Measurements from ENCODE around the gene GRB2. TPM values are rescaled to one million over a fixed set of nuclear protein-coding genes. Genes with fewer than 3 reads are reported as not detected.

GRB2 gene
- total RNA-seq, 2 experiments from 2014 or later, result 244 to 308 TPM

GRCh38 chr17:75289115-75289831, 116.2 kb downstream of the GRB2 start, which contains the start of gene SLC25A19:
TSS of gene SLC25A19 (minus strand) at chr17:75289433. CDS start at chr17:75286764, 2,669 bp downstream.
- H3K4me3 ChIP-seq (ENCODE audit: low read depth, low read length, poor library complexity, severe bottlenecking), result peak within 1 kb of the TSS; percentile 86
- ChIA-PET POLR2A (interaction anchor here (0.6 to 6.2 kb wide), 38 partner anchors 8 to 237 kb away, joined by 3 to 91 read pairs (median 4); partner anchors contain the start of genes GGA3, GRB2, MIF4GD and MRPS7), CTCF (ENCODE audit: unreplicated experiment) (interaction anchor here (0.6 to 1.4 kb wide), 17 partner anchors 14 to 123 kb away, joined by 3 to 20 read pairs (median 4); partner anchors contain the start of genes MIF4GD and MRPS7)
- TF ChIP-seq EZH2phosphoT487 (IDR thresholded peaks at IDR 0.05; ENCODE audit: borderline replicate concordance, low read depth, low read length), result no peak
- TF ChIP-seq CTCF (conservative IDR thresholded peaks at IDR 0.05; ENCODE audit: low read length), result peak; percentile 69
- peak within 1 kb of the TSS; percentile 80 for H3K27ac ChIP-seq (ENCODE audit: low read depth, low read length, poor library complexity, severe bottlenecking)
- peak within 1 kb of the TSS; percentile 61; the same call in 1 of the 2 replicates for H2AFZ ChIP-seq (ENCODE audit: low read length)
- no peaks in the 10 kb centered on the region for H3K9me2 ChIP-seq (ENCODE audit: insufficient read depth, low read length)
- peaks cover 12% of the 10 kb centered on the region; the same call in 1 of the 2 replicates for H4K20me1 ChIP-seq (ENCODE audit: insufficient read depth, low read length)
- peak within 1 kb of the TSS; percentile 100 for H3K4me2 ChIP-seq (ENCODE audit: low read length)
- H3K9me3 ChIP-seq (ENCODE audit: low read length), result no peaks in the 10 kb centered on the region
- H3K36me3 ChIP-seq (ENCODE audit: insufficient read depth, low read length), result peaks cover 39% of the 10 kb centered on the region
- DNase-seq (ENCODE audit: low spot score), result peak; percentile 100
- H3K4me1 ChIP-seq (ENCODE audit: insufficient read depth, low read length, poor library complexity, severe bottlenecking), result peaks cover 52% of the 10 kb centered on the region
- intact Hi-C loops (cut with micrococcal nuclease; ENCODE audit: unreplicated experiment), result loop anchor here (1.0 to 5.0 kb wide), 5 partner anchors 18 to 228 kb away; partner anchors contain the start of genes CASKIN2, MIF4GD and TSEN54
- no TSS peak for BruUV-seq (replicated peaks)
- H3K79me2 ChIP-seq (ENCODE audit: insufficient read depth, low read depth, low read length), result peaks cover 39% of the 10 kb centered on the region

- H3K4me1 ChIP-seq (ENCODE audit: insufficient read depth, low read length, poor library complexity, severe bottlenecking), result peaks cover 47% of the 10 kb centered on the region
- peaks cover 45% of the 10 kb centered on the region for H3K36me3 ChIP-seq (ENCODE audit: insufficient read depth, low read length)
- intact Hi-C loops (cut with micrococcal nuclease; ENCODE audit: unreplicated experiment), result loop anchor here (1.0 to 5.0 kb wide), 5 partner anchors 17 to 229 kb away; partner anchors contain the start of genes CASKIN2, MIF4GD and TSEN54
- no peaks in the 10 kb centered on the region for H3K9me2 ChIP-seq (ENCODE audit: insufficient read depth, low read length)
- H3K4me3 ChIP-seq (ENCODE audit: low read depth, low read length, poor library complexity, severe bottlenecking), result peak overlapping the region; percentile 86
- TF ChIP-seq CTCF (conservative IDR thresholded peaks at IDR 0.05; ENCODE audit: low read length) (no peak), EZH2phosphoT487 (IDR thresholded peaks at IDR 0.05; ENCODE audit: borderline replicate concordance, low read depth, low read length) (no peak)
- peak overlapping the region; percentile 80 for H3K27ac ChIP-seq (ENCODE audit: low read depth, low read length, poor library complexity, severe bottlenecking)
- H4K20me1 ChIP-seq (ENCODE audit: insufficient read depth, low read length), result peaks cover 12% of the 10 kb centered on the region; the same call in 1 of the 2 replicates
- ChIA-PET CTCF (ENCODE audit: unreplicated experiment) (interaction anchor here (0.6 to 1.4 kb wide), 15 partner anchors 17 to 124 kb away, joined by 3 to 20 read pairs (median 5); partner anchors contain the start of genes MIF4GD and MRPS7), POLR2A (interaction anchor here (0.6 to 6.2 kb wide), 34 partner anchors 8 to 238 kb away, joined by 3 to 91 read pairs (median 4); partner anchors contain the start of genes GGA3, GRB2, MIF4GD and MRPS7)
- peak overlapping the region; percentile 100 for H3K4me2 ChIP-seq (ENCODE audit: low read length)
- H3K9me3 ChIP-seq (ENCODE audit: low read length), result no peaks in the 10 kb centered on the region
- peaks cover 39% of the 10 kb centered on the region for H3K79me2 ChIP-seq (ENCODE audit: insufficient read depth, low read depth, low read length)
- DNase-seq (ENCODE audit: low spot score), result peak; percentile 78
- no TSS peak for BruUV-seq (replicated peaks)
- peak overlapping the region; percentile 9; the same call in 1 of the 2 replicates for H2AFZ ChIP-seq (ENCODE audit: low read length)
These were observed 116.7 kb downstream of the GRB2 start for GRCh38 chr17:75288770-75289114.

All from OCI-LY7 (cell line).